ENCODE results near the gene RNF43.

DNA sequence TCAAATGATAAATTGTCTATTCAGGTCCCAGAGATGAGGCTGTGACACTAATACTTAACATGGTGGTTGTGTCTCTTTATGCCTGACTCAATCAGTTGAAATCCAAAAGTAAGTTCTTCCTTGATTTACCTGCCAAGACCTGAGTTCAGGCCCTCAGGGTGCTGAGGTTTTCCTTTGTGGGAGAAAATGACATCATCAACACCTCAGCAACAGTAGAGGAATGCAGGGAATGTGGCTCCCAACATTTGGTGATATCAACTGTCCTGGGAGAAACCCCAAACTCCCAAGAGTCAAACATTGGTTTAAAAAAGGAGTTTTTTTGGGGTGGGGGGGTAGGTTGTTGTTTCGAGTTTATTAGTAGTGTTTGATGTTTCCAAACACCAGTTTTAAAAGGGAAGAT lies 14.7 kb downstream of the RNF43 start:
- no peak for TF ChIP-seq YY1 (IDR thresholded peaks at IDR 0.05; ENCODE audit: insufficient read depth, insufficient read length)
- TF ChIP-seq SUZ12 (IDR thresholded peaks at IDR 0.05; ENCODE audit: extremely low read depth, insufficient read depth, insufficient read length), result no peak
